GM19351 (cell line): ENCODE measurements around the gene EID2.

Experiments used
- ATAC-seq: cut with Tn5 transposase; IDR thresholded peaks from one replicate; pipeline ENCODE4 v1.9.1; 2021; ENCODE audit warnings: mild to moderate bottlenecking, moderate library complexity; ENCODE audit not compliant: unreplicated experiment

EID2 gene, protein sequence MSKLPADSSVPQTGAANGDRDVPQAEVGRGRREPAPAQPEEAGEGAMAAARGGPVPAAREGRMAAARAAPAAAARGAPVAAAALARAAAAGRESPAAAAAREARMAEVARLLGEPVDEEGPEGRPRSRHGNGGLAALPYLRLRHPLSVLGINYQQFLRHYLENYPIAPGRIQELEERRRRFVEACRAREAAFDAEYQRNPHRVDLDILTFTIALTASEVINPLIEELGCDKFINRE

DNA sequence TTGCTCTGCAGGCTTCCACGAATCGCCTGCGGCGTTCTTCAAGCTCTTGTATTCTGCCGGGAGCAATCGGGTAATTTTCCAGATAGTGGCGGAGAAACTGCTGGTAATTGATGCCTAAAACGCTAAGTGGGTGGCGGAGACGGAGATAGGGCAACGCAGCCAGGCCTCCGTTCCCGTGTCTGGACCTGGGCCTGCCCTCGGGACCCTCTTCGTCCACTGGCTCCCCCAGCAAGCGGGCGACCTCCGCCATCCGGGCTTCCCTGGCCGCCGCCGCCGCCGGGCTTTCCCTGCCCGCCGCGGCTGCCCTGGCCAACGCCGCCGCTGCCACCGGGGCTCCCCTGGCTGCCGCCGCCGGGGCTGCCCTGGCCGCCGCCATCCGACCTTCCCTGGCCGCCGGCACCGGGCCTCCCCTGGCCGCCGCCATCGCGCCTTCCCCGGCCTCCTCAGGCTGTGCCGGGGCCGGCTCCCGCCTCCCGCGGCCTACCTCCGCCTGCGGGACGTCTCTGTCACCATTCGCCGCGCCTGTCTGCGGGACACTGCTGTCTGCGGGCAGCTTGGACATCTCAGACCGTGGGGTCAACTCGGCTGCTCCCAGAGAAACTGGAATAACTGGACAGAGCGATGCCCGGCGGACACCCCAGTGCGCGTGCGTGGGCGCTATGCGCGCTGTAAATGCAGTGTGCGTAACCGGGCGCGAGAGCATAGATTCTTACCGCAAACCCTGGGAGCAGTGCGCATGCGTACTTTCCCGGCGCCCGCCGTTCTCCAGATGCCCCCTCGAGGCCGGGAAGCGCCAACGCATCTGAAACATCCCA is at the start of gene EID2:
Gene EID2, minus strand, starts transcription at position 644 of the 815 bp plus-strand sequence. Its CDS starts 82 bp downstream, at position 562.
- ATAC-seq, result peak; percentile 69

DNA sequence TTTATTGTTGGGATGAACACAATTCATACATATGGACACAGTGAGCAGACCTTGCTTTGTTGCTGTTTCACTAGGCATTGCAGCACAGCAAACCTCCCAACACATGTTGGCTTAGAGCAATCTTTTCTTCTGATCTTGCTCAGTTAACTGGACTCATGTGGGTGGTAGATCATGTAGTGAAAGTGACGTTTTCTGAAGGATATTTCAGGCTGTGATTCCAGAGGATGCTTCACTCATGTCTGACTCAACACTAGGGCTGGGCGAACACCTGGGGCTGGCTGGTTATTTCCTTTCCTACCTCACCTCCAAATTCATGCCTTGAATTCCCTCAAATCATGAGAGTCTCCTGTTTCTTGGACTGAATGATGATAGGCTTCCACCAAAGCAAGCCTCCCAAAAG is 48.1 kb upstream of the EID2 start:
- no peak for ATAC-seq

DNA sequence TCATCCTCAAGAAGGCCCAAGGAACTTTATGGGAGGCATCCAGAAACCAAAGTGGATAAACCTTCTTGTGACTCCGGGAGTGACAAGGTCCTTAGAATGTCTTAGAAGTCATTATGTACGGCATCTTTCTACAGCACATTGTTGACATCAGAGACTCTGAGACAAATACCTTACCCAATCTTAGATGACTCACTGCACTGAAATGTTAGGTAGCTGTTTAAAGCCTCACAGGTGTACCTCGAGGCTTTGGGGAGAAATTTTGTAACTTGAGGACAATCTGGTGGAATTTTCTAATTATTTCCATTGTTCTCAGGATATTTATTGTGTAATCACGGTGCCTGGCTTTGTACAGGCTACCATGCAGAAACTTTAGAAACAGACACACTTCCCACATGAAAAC is 47.5 kb upstream of the EID2 start:
- no peak for ATAC-seq

DNA sequence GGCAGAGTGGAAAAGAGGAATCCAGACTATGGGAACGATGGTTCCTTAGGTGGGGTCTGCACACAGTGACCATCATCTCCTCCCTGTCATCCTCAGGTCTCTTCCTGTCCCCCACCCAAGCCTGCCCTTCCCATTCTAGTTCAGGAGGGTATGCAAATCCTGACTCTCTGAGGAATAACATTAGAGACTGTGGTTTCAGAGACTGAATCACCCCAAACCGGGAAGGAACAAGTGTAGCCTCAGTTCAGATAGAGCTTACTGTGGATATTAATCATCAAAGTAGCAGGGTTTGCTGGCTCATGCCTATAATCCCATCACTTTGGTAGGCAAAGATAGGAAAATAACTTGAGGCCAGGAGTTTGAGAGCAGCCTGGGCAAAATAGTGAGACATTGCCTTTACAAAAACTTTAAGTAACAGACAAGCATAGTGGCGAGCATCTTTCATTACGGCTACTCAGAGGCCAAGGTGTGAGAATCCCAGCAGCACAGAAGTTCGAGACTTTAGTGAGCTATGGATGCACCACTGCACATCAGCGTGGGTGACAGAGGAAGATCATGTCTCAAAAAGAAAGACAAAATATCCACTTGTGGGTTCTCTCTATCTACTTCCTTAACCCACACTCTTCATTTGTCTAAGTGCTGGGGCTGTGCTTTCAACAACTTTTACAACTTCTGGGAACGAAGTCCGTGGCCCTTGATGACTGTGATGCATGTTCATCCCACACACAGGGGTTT is 43.1 kb upstream of the EID2 start:
- no peak for ATAC-seq

DNA sequence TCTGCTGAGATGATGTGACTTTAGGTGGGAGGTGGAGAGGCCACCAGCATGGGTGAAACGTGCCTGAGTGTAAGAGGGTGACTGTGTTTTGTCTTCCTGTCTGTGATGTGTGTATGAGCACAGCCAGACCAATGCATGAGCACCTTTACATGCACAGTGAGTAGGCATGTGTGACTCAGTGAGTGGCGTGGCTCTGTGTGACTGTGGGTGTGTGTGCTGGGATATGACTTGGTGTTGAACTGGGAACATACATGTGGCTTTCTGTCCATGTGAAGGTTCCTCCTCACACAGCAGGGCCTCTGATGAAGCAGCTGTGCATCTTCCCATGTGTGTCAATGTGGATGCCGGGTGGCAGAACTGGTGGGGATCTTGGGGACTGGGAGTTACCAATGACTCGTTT is 42.5 kb upstream of the EID2 start:
- no peak for ATAC-seq

DNA sequence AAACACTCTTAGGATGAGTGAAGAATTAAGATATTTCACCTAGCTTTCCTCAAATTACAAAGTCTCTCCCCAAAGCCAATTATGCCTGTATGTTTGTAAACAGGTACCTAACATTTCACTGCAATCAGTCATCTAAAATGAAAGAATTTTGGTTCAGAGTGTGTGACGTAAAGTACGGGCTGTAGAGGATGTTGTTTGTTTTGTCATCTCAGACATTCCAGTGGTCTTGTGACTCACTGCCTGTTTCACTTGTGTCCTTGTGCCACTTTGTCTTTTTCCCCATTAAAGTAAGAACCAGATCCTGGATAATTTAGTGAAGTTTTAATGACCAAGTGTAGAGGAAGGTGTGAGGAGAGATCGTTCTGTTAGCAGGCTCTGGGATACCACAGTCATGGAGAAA is 28.6 kb upstream of the EID2 start:
- no peak for ATAC-seq

DNA sequence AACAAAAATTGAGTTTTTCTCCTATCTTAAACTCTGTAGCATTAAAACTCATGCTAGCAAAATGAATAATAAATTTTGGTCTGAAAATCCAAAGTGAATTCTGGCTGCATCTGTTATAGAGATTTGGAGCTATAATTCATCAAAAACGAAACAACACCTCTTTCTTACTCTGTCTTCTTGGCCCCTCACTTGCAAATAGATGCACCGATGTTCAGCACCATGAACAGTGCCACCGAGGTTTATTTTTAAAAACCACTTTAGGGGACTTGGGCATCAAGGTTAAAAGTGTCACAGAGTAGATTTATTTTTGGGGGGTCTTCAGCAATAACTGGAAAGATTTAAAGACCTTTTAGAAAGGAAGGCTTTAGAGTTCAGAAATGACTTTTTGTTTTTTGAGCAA is 26.1 kb upstream of the EID2 start:
- no peak for ATAC-seq

DNA sequence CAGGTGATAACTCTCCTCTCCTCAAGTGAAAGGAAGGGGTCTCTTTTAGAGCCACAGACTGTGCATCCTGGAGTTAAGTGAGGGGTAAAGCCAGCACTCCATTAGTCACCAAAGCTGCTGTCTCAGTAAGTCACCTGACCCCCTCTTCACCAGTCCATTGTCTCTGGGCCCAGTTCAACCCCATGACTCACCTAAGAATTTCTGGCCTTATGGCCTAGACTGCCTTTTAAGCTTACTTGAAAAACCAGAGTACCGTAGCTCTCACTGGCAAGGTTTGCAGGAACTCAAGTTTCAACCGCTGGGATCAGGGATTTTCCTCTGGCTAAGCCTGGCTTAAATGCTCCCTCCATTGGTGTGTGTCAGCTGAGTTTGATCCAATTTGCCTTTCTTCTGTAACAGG is 23.4 kb upstream of the EID2 start:
- no peak for ATAC-seq

DNA sequence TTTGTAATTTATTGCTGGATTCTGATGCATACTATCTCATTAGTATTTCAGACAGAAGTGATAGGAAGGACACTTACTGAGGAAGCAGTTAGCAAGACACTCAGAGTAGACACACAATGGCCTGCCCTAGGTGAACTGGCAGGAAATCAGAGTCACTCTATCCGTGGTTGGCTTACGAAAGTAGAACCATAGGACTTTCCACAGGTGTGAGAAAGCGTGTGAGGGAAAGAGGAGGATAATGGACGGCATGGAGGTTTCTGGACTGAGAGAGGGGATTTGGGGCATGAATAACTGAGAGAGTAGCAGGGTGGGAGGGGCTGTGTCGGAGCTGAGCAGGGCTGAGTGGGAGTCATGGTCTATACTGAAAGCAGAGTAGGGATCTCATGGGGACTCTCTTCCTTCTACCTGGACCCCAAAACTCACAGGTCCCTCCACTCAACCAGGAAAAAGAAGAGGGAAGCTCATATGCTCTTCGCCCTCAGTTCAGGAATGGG is 18.7 kb upstream of the EID2 start:
- ATAC-seq, result no peak

DNA sequence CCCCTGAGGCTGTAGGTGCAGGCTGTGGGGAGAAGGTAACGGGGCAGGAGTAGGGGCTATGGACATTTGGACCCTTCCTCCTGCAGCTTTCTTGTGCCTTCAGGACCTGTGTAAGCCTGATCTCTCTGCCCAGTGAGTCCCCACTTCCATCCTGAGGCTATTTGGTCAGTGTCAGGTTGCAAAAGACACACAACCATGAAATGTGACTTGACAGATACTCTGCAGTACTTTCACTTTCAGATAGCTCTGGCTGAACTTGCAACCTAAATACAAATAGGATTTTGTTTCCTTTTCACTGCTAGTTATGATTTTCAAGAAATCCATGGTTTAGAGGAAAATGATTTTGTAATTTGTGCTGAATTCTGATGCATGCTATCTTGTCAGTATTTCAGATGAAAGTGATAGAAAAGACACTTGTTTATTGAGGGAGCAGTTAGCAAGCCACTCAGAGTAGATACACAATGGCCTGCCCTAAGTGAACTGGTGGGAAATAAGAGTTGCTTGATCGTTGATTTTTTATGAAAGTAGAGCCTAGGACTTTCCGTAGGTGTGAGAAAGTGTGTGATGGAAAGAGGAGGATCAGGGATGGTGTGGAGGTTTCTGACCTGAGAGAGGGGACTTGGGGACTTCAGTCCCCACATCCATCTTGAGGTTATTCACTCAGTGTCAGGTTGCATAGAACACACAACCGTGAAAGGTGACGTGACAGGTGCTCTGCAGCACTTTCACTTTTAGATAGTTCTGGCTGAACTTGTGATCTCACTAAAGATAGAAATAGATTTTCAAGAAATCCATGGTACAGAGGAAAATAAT is 18.1 kb upstream of the EID2 start:
- ATAC-seq, result no peak

DNA sequence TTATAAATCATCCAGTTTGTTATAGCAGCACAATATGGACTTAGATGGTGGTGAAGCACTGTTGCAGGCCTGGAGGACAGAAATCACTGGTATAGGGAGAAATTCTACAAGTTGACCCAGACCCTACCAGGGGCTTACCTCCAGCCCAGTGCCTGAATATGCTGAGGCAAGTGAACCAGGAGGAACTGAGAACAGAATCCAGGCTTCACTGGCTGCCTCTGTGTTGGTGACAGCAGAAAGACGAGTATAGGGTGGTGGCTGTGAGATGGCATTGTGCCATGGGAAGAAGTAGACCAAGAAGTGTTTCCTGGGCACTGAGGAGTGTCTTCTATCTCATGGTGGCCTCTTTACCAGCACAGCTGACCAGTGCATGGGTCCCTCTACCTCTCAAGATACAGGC is 15.9 kb upstream of the EID2 start:
- ATAC-seq, result no peak

DNA sequence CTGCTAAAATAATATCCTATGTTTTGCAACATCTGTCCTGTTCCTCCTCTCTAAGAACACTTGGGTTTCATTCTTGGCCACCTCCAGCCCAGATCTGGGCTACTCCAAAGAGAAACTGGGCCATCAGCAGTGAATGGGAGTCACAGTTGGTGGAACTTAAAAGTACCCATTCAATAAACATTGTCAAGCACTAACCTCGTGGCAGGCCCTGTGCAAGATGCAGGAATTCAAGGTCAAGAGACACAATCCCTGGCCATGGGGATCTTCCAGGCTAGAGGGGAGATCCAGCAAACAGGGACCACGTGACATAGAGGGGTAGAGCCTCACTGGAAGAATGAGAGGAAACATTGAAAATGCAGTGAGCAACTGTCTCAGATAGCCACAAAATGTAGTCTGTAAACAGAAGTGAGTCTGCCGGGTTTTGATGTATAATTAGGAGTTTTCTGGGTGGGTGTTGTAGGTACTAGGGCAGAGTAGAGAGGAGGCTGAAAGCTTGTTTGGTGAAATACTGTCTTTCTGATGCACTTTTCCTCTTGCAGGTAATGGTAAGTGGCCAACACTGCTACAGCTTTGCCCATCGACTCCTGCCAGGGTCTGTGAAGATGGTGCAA is 14.8 kb upstream of the EID2 start:
- ATAC-seq, result no peak

DNA sequence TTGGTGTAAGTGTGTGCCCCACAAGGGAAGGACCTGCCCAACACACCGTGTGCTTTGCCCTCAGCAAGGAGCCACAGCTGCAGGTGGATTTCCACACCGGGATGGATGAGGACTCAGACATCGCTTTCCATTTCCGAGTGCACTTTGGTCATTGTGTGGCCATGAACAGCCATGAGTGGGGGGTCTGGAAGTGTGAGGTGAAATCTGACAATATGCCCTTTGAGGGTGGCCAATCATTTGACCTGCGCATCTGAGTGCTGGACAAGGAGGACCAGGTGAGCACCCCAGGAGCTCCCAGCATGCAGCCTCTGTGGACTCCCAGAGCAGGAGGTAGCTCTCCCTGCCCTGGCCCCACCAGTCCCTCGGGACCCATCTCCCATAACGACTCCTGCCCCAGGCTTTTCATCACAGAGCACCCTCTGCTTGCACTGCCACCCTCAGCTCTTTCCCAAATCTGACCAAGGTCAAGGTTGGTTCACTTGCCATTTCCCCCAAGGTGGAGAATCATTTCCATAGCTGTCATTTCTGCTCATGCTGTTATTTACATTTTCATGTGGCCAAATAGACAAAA is 13.2 kb upstream of the EID2 start:
- no peak for ATAC-seq

DNA sequence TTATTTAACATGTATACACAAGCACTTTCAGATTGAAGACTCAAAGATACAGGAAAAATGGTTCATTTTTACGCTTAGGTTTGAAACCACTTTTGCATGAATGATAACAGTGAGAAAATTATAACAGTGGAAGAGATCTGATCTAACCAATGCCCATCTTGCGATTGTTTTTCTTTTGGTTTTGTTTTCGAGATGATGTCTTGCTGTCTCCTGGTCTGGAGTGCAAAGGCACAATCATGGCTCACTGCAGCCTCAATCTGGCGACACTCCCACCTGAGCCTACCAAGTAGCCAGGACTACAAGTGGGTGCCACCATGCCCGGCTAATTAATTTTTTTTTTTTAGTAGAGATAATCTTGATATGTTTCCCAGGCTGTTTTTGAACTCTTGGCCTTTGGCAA is 10.2 kb upstream of the EID2 start:
- no peak for ATAC-seq

DNA sequence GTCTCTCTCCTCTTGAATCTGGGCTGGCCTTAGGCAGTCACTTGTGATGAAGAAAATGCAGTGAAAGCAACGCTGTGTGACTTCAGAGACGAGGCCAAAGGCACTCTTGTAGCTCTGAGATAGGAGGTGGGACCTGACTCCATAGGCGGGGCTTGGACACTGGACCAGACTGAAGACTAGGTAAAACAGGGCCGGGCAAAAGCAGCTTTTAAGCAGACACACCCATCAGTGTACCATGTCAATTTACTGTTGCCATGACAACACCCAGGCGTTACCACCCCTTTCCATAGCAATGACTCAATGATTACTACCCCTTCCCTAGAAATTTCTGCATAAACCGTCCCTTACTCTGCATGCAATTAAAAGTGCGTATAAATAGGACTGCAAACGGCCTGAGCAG is 6.6 kb upstream of the EID2 start:
- ATAC-seq, result no peak

DNA sequence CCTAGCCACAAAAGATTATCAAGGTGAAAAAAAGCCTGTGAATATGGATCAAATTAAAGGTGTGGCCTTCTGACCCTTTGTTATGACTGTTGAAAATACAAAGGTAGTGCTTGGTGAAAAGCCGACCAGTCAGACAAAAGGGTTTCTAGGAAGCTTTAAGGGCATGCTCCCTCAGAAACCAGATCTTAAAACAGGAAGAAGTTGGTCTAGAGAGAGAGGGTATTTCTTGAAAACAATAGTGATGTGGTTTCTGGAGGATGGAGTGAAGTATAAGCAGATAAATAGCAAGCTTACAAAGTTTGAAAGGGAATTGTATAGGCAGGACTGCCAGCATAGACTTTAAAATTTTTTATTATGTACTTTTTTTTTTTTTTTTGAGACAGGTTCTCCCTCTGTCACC is 5.0 kb upstream of the EID2 start:
- ATAC-seq, result no peak

DNA sequence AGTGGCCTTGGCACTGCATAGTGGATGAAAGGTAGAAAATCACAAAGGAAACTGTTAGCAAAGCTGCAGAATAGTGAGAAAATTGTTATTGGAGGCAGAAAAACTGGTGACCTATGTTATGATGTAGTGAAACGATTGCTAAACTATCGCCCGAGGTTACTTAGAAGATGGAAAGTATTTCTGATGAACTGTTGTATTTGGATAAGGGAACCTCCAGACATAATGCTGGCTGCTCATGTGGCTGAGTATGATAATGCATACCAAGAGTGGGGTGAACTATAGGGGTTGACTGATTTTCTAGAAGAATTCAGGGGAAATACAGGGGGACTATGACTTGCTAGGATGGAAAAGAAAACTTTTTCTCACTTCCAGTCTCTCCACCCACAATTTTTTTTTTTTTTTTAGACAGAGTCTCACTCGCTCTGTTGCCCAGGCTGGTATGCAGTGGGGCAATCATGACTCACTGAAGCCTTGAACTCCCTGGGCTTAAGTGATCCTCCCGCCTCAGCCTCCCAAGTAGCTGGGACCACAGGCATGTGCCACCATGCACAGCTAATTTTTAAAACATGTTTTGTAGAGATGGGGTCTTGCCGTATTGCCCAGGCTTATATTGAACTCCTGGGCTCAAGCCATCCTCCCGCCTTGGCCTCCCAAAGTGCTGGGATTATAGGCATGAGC is 4.4 kb upstream of the EID2 start:
- ATAC-seq, result no peak

DNA sequence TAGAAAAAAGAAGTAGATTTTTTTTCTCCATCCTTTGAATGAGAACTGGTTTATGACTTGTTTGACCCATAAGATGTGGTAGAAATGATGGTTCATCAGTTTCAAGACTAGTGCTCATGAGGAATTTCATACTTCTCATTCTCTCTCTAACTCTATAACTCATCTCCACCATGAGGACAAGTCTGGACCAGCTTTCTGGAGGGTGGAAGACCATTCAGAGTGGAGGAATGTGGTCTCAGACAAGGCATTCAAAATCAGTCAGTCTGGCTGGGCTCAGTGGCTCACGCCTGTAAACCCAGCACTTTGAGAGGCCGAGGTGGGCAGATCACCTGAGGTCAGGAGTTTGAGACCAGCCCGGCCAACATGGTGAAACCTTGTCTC is 3.5 kb upstream of the EID2 start:
- no peak for ATAC-seq

DNA sequence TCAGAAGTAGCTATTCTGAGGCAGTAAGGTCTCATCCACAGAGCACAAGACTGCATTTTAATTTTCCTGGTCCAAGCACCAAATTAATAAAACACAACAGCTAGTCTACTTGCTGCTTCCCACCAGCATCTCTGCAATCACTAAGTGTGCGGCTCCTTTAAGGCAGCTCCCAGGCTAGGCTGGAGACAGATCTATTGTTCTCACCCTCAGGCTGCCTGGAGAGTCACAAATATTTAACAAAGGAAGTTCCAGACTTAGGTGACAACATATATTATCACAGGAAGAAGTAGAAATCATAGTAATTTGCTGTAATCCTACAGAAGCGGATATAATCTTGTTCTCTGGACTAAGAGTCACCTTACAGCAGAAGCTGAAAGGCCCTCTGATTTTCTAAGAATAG is 2.2 kb upstream of the EID2 start:
- no peak for ATAC-seq

DNA sequence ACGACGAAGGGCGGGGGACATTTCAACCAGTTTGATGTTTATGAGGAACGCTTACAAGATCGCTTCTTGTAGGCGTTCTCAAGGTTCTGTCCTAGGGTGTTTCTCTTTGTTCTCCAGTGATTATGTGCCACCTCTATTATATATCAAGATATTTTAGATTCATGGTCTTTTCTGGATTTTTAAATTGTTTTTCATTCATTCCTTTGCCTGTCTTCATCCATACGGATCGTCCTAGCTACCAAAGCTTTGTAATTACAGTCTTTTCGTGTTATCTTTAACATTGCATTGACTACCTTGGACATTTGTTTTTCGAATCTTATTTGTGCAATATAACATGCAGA is 342 bp upstream of the EID2 start:
- ATAC-seq, result no peak
